HUES6 (cell line): ENCODE results near the gene MYL10.

Experiments used
- H3K27ac ChIP-seq: 2 replicates; pipeline ENCODE4 v1.7.0; 2013; ENCODE audit warnings: low read depth, mild to moderate bottlenecking, low read length, inconsistent platforms
- H3K27me3 ChIP-seq: 2 replicates; pipeline ENCODE4 v1.6.1; 2013; ENCODE audit warnings: low read length; ENCODE audit not compliant: control insufficient read depth, insufficient read depth
- H3K36me3 ChIP-seq: 2 replicates; pipeline ENCODE4 v1.6.1; 2013; ENCODE audit warnings: low read length; ENCODE audit not compliant: control insufficient read depth, insufficient read depth
- H3K4me1 ChIP-seq: 2 replicates; pipeline ENCODE4 v1.6.1; 2013; ENCODE audit warnings: low read length; ENCODE audit not compliant: control insufficient read depth, insufficient read depth
- H3K4me3 ChIP-seq: 2 replicates; pipeline ENCODE4 v1.5.1; 2013; ENCODE audit warnings: low read depth, low read length
- H3K9ac ChIP-seq: one replicate; pipeline ENCODE4 v1.6.1; 2013; ENCODE audit warnings: mild to moderate bottlenecking, low read length
- H3K9me3 ChIP-seq: 2 replicates; pipeline ENCODE4 v1.6.1; 2013; ENCODE audit warnings: low read depth, low read length; ENCODE audit not compliant: control insufficient read depth, insufficient read depth

MYL10 gene

DNA sequence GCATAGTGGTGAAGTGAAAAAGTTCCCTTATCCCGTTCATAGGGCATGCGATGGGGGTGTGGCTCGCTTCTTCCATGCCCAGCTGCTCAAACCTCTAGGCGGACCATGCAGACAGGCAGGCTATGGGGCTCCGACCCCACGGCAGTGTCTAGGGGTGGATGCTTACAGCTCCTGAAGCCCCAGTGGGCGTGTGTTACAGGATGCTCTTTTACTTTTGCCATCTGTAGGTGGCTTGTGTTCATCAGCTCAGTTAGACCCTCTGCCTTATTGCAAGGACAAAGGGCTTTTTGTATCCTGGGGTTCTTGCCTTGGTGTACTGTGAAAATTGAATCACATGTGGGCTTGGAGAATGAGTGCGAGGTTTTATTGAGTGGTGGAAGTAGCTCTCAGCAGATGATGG lies at the start of gene MYL10:
Gene MYL10, minus strand, starts transcription at position 126 of the 400 bp plus-strand sequence. CDS start 178 bp downstream, outside the sequence.
- Histone ChIP-seq H3K27me3 (no peaks in the 10 kb centered on the region), H3K9me3 (peaks cover 9% of the 10 kb centered on the region), H3K4me1 (peaks cover 34% of the 10 kb centered on the region), H3K9ac (no peak within 1 kb of the TSS), H3K27ac (no peak within 1 kb of the TSS), H3K36me3 (no peaks in the 10 kb centered on the region), H3K4me3 (no peak within 1 kb of the TSS)

DNA sequence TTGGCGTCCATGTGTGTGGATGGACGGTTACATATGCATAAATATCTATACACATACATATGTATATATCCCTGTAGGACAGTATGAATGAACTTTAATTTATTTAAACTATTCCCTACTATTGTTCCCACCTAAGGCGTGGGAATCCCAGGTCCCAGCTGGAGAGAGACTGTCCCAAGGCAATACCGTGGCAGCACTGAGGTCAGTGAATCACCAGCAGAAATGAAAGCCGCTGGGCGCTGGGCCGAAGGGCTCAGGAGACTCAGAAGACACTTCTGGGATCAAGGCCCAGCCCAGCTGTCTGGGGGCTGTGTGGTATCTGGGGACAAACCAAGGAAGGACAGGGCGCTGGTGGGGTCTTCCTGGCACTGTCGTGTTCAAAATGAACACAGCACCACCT lies 49.6 kb upstream of the MYL10 start:
- Histone ChIP-seq H3K4me3 (no peak overlapping the region), H3K27ac (no peak overlapping the region), H3K9me3 (no peaks in the 10 kb centered on the region), H3K9ac (no peak overlapping the region), H3K27me3 (no peaks in the 10 kb centered on the region), H3K36me3 (no peaks in the 10 kb centered on the region), H3K4me1 (peaks cover 10% of the 10 kb centered on the region; the same call in 1 of the 2 replicates)

DNA sequence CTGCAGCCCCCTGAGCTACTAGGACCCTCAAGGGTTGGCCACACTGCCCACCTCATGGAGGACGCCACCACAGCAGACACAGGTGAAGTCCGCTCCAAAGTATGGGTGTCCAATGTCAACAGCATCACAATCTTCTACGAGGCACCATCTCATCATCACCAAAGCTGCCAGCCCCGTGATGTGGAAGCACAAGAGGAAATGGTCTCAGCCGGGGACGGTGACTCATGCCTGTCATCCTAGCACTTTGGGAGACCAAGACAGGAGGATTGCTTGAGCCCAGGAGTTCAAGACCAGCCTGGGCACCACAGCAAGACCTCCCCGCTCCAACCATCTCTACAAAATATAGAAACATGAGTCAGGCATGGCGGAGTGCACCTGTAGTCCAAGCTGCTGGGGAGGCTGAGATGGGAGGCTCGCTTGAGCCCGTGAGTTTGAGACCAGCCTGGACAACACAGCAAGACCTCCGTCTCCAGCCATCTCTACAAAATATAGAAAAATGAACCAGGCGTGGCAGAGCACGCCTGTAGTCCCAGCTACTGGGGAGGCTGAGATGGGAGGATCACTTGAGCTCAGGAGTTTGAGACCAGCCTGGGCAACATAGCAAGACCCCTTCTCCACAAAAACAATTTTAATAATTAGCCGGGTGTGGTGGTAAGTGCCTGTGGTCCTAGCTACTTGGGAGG lies 48.8 kb upstream of the MYL10 start:
- Histone ChIP-seq H3K9ac (no peak overlapping the region), H3K4me3 (no peak overlapping the region), H3K27ac (no peak overlapping the region), H3K27me3 (no peaks in the 10 kb centered on the region), H3K4me1 (peaks cover 10% of the 10 kb centered on the region; the same call in 1 of the 2 replicates), H3K36me3 (no peaks in the 10 kb centered on the region), H3K9me3 (peaks cover 6% of the 10 kb centered on the region)

DNA sequence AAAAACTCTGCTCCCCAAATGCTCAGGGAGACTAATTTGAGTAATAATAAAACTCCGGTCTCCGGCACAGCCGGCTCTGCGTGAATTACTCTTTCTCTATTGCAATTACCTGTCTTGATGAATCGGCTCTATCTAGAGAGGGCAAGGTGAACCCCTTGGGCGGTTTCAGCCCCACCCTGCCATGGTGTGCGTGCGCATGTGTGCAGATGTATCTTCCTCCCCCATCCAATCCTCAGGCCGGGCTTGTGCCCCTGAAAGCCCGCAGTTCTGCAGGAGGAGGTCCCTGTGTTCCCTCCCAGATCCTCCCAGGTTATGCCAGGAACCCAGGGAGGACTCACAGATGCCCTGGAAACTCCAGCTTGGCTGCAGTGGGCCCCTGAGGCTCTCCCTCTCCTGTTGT lies 48.3 kb upstream of the MYL10 start:
- no peak overlapping the region for H3K9ac ChIP-seq
- H3K4me1 ChIP-seq, result peaks cover 10% of the 10 kb centered on the region; the same call in 1 of the 2 replicates
- H3K9me3 ChIP-seq, result peaks cover 7% of the 10 kb centered on the region
- no peak overlapping the region for H3K4me3 ChIP-seq
- no peaks in the 10 kb centered on the region for H3K27me3 ChIP-seq
- no peak overlapping the region for H3K27ac ChIP-seq
- H3K36me3 ChIP-seq, result no peaks in the 10 kb centered on the region

DNA sequence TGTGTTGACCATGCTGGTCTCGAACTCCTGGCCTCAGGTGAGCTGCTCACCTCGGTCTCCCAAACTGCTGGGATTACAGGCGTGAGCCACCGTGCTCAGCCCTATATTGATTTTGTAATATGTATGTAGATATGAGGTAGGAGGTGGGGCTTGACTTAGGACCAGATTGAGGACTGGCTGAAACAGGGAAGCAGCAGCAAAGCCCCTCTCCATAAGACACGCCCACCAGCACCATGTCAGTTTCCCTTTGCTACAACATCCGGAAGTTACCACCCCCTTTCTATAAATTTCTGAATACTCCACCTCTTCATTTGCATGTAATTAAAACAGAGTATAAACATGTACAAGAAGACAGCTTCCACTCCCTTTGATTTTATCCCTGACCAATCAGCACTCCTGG lies 47.9 kb upstream of the MYL10 start:
- Histone ChIP-seq H3K27me3 (no peaks in the 10 kb centered on the region), H3K4me3 (no peak overlapping the region), H3K4me1 (peaks cover 10% of the 10 kb centered on the region; the same call in 1 of the 2 replicates), H3K9me3 (peaks cover 7% of the 10 kb centered on the region), H3K9ac (no peak overlapping the region), H3K27ac (no peak overlapping the region), H3K36me3 (no peaks in the 10 kb centered on the region)

DNA sequence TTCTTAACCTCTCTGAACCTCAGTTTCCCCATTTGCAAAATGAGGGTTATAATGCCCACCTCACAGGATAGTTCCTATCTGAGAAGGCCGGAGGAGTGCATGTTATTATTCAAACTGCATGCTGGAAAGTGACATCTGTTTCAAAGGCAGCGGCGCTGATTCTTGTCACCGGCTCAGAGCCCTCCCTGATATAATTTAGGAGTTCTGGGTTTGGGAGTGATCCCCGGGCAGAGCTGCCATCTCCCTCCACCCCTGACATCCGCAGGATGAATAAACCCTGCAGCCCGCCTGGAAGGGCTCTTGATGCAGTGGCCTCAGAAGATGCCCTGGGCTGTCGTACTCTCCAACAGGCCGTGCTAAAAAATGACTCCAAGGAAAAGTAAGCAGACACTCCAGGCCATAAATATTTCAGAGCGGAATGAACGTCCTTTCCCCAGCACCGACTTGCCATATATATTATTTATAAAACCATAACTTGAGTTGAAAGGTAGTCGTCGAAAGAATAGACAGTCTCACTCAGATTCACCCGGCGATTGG lies 47.0 kb upstream of the MYL10 start:
- Histone ChIP-seq H3K27ac (no peak overlapping the region), H3K36me3 (no peaks in the 10 kb centered on the region), H3K9me3 (peaks cover 7% of the 10 kb centered on the region), H3K27me3 (no peaks in the 10 kb centered on the region), H3K4me3 (no peak overlapping the region), H3K4me1 (peaks cover 10% of the 10 kb centered on the region; the same call in 1 of the 2 replicates), H3K9ac (no peak overlapping the region)

DNA sequence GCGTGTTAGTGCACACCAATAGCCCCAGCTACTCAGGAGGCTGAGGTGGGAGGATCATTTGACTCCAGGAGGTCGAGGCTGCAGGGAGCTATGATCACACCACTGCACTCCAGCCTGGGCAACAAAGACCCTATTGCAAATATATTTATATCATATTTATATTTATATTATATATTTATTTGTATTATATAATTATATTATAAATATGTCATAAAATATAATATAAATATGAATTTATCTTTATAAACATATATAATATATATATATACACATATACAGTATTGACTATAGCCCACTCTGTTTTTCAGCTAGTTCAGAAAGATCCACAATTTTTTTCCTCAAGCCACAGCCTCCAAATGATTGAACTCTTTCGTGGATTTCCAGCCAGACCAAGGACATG lies 45.3 kb upstream of the MYL10 start:
- Histone ChIP-seq H3K9ac (no peak overlapping the region), H3K4me3 (no peak overlapping the region), H3K27me3 (no peaks in the 10 kb centered on the region), H3K27ac (no peak overlapping the region), H3K4me1 (peaks cover 10% of the 10 kb centered on the region; the same call in 1 of the 2 replicates), H3K36me3 (no peaks in the 10 kb centered on the region), H3K9me3 (peaks cover 7% of the 10 kb centered on the region)

DNA sequence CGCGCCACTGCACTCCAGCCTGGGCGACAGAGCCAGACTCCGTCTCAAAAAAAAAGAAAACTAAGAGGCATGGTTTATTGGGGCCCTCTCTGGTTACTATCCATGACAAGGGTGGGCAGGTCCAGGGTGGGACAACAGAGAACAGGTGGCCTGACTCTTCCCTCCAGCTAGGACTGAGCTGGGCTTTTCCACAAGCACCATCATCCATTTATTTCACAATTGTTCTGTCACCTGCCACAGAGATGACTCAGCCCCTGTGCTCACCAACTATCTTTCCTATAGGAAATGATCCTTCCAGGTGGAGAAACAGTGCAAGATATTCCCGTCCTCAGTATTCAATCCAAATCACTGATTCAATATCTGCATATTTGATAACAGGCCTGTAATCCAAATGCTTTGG lies 44.9 kb upstream of the MYL10 start:
- Histone ChIP-seq H3K4me1 (peaks cover 10% of the 10 kb centered on the region; the same call in 1 of the 2 replicates), H3K9ac (no peak overlapping the region), H3K27ac (no peak overlapping the region)

DNA sequence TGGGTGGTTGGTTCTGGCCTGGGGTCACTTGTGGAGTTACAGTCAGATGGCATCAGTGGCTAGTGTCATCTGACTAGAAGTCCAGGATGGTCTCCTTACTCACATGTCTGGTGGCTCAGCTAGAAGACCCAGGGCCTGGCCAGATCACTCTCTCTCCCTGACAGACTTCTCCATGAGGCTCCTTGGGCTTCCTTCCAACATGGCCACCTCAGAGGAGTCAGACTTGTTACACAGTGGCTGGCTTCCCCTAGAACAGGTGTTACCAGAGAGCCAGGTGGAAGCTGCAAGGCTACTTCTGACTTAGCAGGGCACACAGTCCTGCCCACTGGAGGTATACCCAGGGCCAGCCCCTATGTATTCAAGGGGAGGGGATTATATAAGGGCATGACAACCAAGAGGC lies 44.2 kb upstream of the MYL10 start:
- peaks cover 7% of the 10 kb centered on the region for H3K9me3 ChIP-seq
- no peaks in the 10 kb centered on the region for H3K36me3 ChIP-seq
- peaks cover 10% of the 10 kb centered on the region; the same call in 1 of the 2 replicates for H3K4me1 ChIP-seq
- no peaks in the 10 kb centered on the region for H3K27me3 ChIP-seq
- H3K4me3 ChIP-seq, result no peak overlapping the region
- H3K9ac ChIP-seq, result no peak overlapping the region
- no peak overlapping the region for H3K27ac ChIP-seq

More for the DNA sequence above, 44.9 kb upstream of the MYL10 start:
- no peaks in the 10 kb centered on the region for H3K36me3 ChIP-seq
- H3K4me3 ChIP-seq, result no peak overlapping the region
- H3K27me3 ChIP-seq, result no peaks in the 10 kb centered on the region
- peaks cover 7% of the 10 kb centered on the region for H3K9me3 ChIP-seq

DNA sequence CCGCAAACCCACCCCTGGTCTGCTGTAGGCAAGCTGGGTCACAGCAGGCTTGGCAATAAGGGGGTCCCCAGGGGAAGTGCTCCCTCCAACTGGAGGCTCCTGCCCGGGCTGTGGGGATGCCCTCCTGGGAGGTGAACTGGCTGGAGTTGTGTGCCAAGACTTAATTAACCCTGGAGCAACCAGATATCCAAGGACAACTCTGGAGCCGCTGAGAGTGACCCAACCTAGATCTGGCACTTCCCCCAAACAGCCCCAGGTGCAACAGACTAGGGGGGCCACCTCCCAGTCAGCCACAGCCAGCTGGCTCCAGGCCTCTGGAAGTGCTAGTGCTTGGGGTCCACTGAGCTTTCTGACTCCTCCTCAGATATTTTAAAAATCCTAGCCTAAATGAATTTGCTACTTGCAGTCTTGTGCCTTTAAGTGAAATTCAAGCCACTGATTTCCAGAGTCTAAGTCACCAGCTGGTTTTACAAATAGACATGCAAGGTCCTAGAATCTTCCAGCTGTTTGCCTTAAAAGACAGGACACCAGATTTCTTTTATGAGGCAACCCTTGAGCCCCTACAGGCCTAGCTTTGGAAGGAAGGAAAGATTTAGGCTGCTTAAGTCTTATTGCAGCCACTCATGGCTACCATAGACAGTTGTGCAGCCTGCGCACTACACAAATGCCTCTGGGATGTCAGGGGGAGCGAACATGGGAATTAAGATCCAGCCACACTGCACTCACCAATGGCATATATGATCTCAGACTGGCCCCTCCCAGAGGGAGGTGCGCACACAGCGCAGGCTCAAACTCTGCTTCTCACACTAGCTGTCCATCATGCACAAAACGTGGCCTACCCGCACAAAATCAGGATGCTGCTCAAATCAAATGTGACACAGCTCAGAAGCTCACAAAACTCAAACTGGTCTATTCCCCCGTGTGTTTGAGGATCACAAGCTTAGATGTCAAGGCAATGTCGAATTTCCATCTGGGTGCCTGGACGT lies 42.6 kb upstream of the MYL10 start:
- no peak overlapping the region for H3K4me3 ChIP-seq
- no peak overlapping the region for H3K27ac ChIP-seq
- peaks cover 7% of the 10 kb centered on the region for H3K9me3 ChIP-seq
- H3K4me1 ChIP-seq, result no peaks in the 10 kb centered on the region
- no peaks in the 10 kb centered on the region for H3K27me3 ChIP-seq
- H3K36me3 ChIP-seq, result no peaks in the 10 kb centered on the region
- no peak overlapping the region for H3K9ac ChIP-seq

DNA sequence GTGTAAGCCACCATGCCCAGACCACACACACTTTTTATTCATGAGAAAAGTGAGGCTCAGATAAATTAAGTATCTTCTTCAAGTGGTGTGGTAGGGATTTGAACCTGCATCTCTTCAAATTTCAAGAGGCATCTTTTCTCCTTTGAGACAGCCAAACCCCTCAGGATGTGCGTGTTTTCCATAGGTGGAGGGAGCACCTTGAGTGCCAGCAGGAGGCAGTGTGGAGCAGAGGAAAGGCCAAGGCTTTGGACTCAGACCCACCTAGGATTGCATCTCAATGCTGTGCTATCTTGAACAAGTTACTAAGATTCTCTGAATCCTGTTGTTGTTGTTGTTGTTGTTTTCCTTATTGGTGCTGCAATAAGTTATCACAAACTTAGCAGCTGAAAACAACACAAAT lies 40.2 kb upstream of the MYL10 start:
- Histone ChIP-seq H3K4me3 (no peak overlapping the region), H3K36me3 (no peaks in the 10 kb centered on the region), H3K9me3 (peaks cover 7% of the 10 kb centered on the region), H3K4me1 (peaks cover 11% of the 10 kb centered on the region), H3K27me3 (no peaks in the 10 kb centered on the region), H3K9ac (no peak overlapping the region), H3K27ac (no peak overlapping the region)
